Activated CD8-positive, alpha-beta T cell treated with anti-CD3 and anti-CD28 coated beads for 36 hours (primary cell): ENCODE measurements around the gene DTD1. TPM values are rescaled to one million over a fixed set of nuclear protein-coding genes. Genes with fewer than 3 reads are reported as not detected.

Source experiments
- ATAC-seq: fragments of 200-7000 bp; cut with Tn5 transposase; one replicate; pipeline ENCODE4 v1.10.0; 2021; ENCODE audit warnings: mild to moderate bottlenecking, moderate library complexity
- CTCF ChIA-PET: fragments of 350-600 bp; sonication (Branson Sonifier 250); formaldehyde crosslinking; loops from one replicate; lab custom pipeline; 2021; ENCODE audit warnings: antibody characterized with exemption; lab: Charles Lee
- POLR2A ChIA-PET: fragments of 350-600 bp; sonication (Branson Sonifier 250); formaldehyde crosslinking; loops from one replicate; lab custom pipeline; 2021; ENCODE audit warnings: antibody characterized with exemption; lab: Charles Lee
- DNase-seq: peaks from one replicate; pipeline ENCODE4 v3.0.0-alpha.2; 2020
- H3K27ac Mint-ChIP-seq: one replicate; pipeline ENCODE4 v1.8.0; 2021; ENCODE audit warnings: mild to moderate bottlenecking, mixed read lengths
- H3K27me3 Mint-ChIP-seq: one replicate; pipeline ENCODE4 v1.8.0; 2021; ENCODE audit warnings: mixed read lengths
- H3K36me3 Mint-ChIP-seq: one replicate; pipeline ENCODE4 v1.8.0; 2021; ENCODE audit warnings: low read depth, mixed read lengths
- H3K4me1 Mint-ChIP-seq: one replicate; pipeline ENCODE4 v1.8.0; 2021; ENCODE audit warnings: low read depth, mixed read lengths
- H3K4me3 Mint-ChIP-seq: one replicate; pipeline ENCODE4 v1.8.0; 2021; ENCODE audit warnings: mild to moderate bottlenecking, moderate library complexity, mixed read lengths
- H3K9me3 Mint-ChIP-seq: one replicate; pipeline ENCODE4 v1.8.0; 2021; ENCODE audit warnings: mixed read lengths
- CTCF ChIP-seq: fragments of 200-600 bp; IDR thresholded peaks from one replicate; pipeline ENCODE4 v1.8.0; 2022; ENCODE audit warnings: antibody characterized with exemption, mild to moderate bottlenecking
- intact Hi-C: fragments of 100-400 bp; cut with micrococcal nuclease; formaldehyde crosslinking; loops from one replicate; pipeline ENCODE4 v1.10.0; 2022
- total RNA-seq, 2 experiments: library from RNA; stranded (reverse); gene quantifications; one replicate each; pipeline ENCODE4 v1.2.3, GENCODE V29; 2021

Gene DTD1
- total RNA-seq, 2 experiments from 2014 or later, result 52.3 to 53.5 TPM

- CTCF ChIA-PET, result interaction anchor here (0.7 kb wide), 1 partner anchor 35 kb away, joined by 3 read pairs; no protein-coding TSS in a partner anchor
- Mint-ChIP-seq H3K4me3 (no peak overlapping the region), H3K9me3 (no peaks in the 10 kb centered on the region), H3K4me1 (no peaks in the 10 kb centered on the region), H3K36me3 (peaks cover 4% of the 10 kb centered on the region), H3K27me3 (no peaks in the 10 kb centered on the region), H3K27ac (no peak overlapping the region)
- TF ChIP-seq CTCF, result no peak
- ATAC-seq, result no peak
- POLR2A ChIA-PET, result no interaction called here
- intact Hi-C loops, result no loop called here
- DNase-seq, result no peak
These were observed 79.1 kb downstream of the DTD1 start for GRCh38 chr20:18666803-18667415.

GRCh38 chr20:18669241-18670019 is 81.6 kb downstream of the DTD1 start:
- Mint-ChIP-seq H3K4me1 (no peaks in the 10 kb centered on the region), H3K27me3 (no peaks in the 10 kb centered on the region), H3K27ac (no peak overlapping the region), H3K4me3 (no peak overlapping the region), H3K36me3 (peaks cover 1% of the 10 kb centered on the region), H3K9me3 (no peaks in the 10 kb centered on the region)
- TF ChIP-seq CTCF, result no peak
- ChIA-PET CTCF (interaction anchor here (1.5 to 1.6 kb wide), 2 partner anchors 7 to 37 kb away, joined by 3 to 6 read pairs; no protein-coding TSS in a partner anchor), POLR2A (no interaction called here)
- ATAC-seq (no peak), DNase-seq (no peak)
- intact Hi-C loops, result no loop called here

GRCh38 chr20:18671203-18671710 is 83.4 kb downstream of the DTD1 start:
- POLR2A ChIA-PET, result no interaction called here
- no peak for DNase-seq
- intact Hi-C loops, result no loop called here
- ATAC-seq, result no peak
- CTCF ChIA-PET, result interaction anchor here (1.3 kb wide), 1 partner anchor 39 kb away, joined by 6 read pairs; no protein-coding TSS in a partner anchor
- no peaks in the 10 kb centered on the region for H3K9me3 Mint-ChIP-seq
- TF ChIP-seq CTCF, result no peak
- no peaks in the 10 kb centered on the region for H3K27me3 Mint-ChIP-seq
- peaks cover 1% of the 10 kb centered on the region for H3K36me3 Mint-ChIP-seq
- H3K4me3 Mint-ChIP-seq, result no peak overlapping the region
- H3K4me1 Mint-ChIP-seq, result no peaks in the 10 kb centered on the region
- H3K27ac Mint-ChIP-seq, result peak overlapping the region; percentile 36

- POLR2A ChIA-PET, result no interaction called here
- H3K27ac Mint-ChIP-seq, result no peak overlapping the region
- H3K9me3 Mint-ChIP-seq, result no peaks in the 10 kb centered on the region
- H3K4me1 Mint-ChIP-seq, result no peaks in the 10 kb centered on the region
- H3K36me3 Mint-ChIP-seq, result peaks cover 1% of the 10 kb centered on the region
- no peak for TF ChIP-seq CTCF
- no peaks in the 10 kb centered on the region for H3K27me3 Mint-ChIP-seq
- no peak overlapping the region for H3K4me3 Mint-ChIP-seq
- DNase-seq (no peak), ATAC-seq (no peak)
- CTCF ChIA-PET, result interaction anchor here (0.7 to 1.3 kb wide), 3 partner anchors 11 to 40 kb away, joined by 3 to 6 read pairs (median 3); no protein-coding TSS in a partner anchor
- intact Hi-C loops, result no loop called here
These were observed 85.0 kb downstream of the DTD1 start for GRCh38 chr20:18672834-18673233.
